NCI-H187 (cell line): ENCODE results near the gene ZNF445.
"Not testable (repeated sequence)": the region's sequence is repeated elsewhere in the genome, so short reads cannot be mapped to it uniquely, and the experiment has no call there.

Experiments
- DNase-seq, 2 experiments: peaks; one replicate each; lab custom pipeline; 2025; lab: John Stamatoyannopoulos, UW

ZNF445 gene

GRCh38 chr3:44477312-44478030, at the start of gene ZNF445:
Gene ZNF445 (minus strand): TSS chr3:44477670. CDS start chr3:44455549, 22,121 bp downstream.
- peak in 1 of 2 experiments; percentile 56 for DNase-seq

GRCh38 chr3:44525060-44525459, 47.6 kb upstream of the ZNF445 start:
- no peak for DNase-seq

- DNase-seq: no peak
Observed at GRCh38 chr3:44522494-44522933, 45.0 kb upstream of the ZNF445 start.

- DNase-seq: no peak
Observed at GRCh38 chr3:44521721-44522120, 44.3 kb upstream of the ZNF445 start.

- DNase-seq: no peak
Observed at GRCh38 chr3:44518782-44519156, 41.3 kb upstream of the ZNF445 start.

- DNase-seq: no peak
Observed at GRCh38 chr3:44516230-44516629, 38.8 kb upstream of the ZNF445 start.

GRCh38 chr3:44513513-44513912, 36.0 kb upstream of the ZNF445 start:
- no peak for DNase-seq

- DNase-seq: peak in 1 of 2 experiments; percentile 7
Observed at GRCh38 chr3:44511238-44511566, 33.7 kb upstream of the ZNF445 start.

- DNase-seq: no peak
Observed at GRCh38 chr3:44510000-44510368, 32.5 kb upstream of the ZNF445 start.

- no peak for DNase-seq
Observed at GRCh38 chr3:44509393-44509921, 32.0 kb upstream of the ZNF445 start.

GRCh38 chr3:44506961-44507360, 29.5 kb upstream of the ZNF445 start:
- DNase-seq: no peak

- DNase-seq: no peak
Observed at GRCh38 chr3:44506556-44506955, 29.1 kb upstream of the ZNF445 start.

- DNase-seq: no peak
Observed at GRCh38 chr3:44504566-44504965, 27.1 kb upstream of the ZNF445 start.

- not testable (repeated sequence) for DNase-seq
Observed at GRCh38 chr3:44503178-44503577, 25.7 kb upstream of the ZNF445 start.

GRCh38 chr3:44501971-44502370, 24.5 kb upstream of the ZNF445 start:
- DNase-seq: no peak

- not testable (repeated sequence) for DNase-seq
Observed at GRCh38 chr3:44499899-44500168, 22.4 kb upstream of the ZNF445 start.

- no peak for DNase-seq
Observed at GRCh38 chr3:44499149-44499898, 21.9 kb upstream of the ZNF445 start.

GRCh38 chr3:44495636-44496415, 18.4 kb upstream of the ZNF445 start:
- DNase-seq: no peak

- no peak for DNase-seq
Observed at GRCh38 chr3:44492496-44492895, 15.0 kb upstream of the ZNF445 start.

GRCh38 chr3:44482721-44483120, 5.3 kb upstream of the ZNF445 start:
- DNase-seq: no peak

- DNase-seq: no peak
Observed at GRCh38 chr3:44478606-44479094, 1.2 kb upstream of the ZNF445 start.

GRCh38 chr3:44478055-44478468, 592 bp upstream of the ZNF445 start:
- DNase-seq: no peak

GRCh38 chr3:44476963-44477311, 533 bp downstream of the ZNF445 start:
- no peak for DNase-seq
